Measurements from ENCODE around the gene CELF1.
A peak's percentile ranks its signal among the peaks of the same experiment; 100 is the strongest.

The CELF1 gene

DNA sequence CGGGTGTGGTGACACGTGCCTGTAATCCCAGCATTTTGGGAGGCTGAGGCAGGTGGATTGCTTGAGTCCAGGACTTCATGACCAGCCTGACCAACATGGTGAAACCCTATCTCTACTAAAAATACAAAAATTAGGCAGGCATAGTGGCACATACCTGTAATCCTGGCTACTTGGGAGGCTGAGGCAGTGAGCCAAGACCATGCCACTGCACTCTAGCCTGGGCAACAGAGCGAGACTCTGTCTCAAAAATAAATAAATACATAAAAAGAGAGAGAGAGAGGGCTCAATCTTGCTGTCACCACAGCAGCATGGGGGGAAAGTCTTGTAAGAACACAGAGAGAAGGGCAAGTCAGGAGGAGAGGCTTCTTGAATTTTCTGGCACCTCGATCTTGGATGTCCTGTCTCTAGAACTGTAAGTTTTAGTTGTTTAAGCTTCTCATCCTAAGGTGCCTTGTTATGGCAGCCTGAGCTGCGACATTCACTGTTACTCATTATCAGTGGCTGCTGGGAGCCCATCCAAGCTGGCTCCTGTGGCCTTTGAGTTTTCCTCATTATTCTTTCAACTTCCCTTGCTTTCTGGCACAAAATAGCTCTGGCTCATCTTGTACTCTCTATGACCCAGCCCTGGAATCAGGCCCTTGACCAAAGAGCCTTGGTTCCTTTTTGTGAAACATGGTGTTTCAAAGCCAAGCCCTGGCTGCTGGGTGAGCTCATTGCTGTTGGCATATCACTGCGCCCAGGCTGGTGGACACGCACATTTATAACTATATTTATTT, 118.7 kb downstream of the CELF1 start:
- Histone ChIP-seq H3K4me1 (ENCODE audit: control insufficient read depth in 1 of 2, insufficient read depth in 2 of 2, low read length in 2 of 2) (peaks cover 3 to 6% of the 10 kb centered on the region in 2 donors), H3K36me3 (ENCODE audit: control insufficient read depth in 1 of 2, insufficient read depth in 2 of 2, low read length in 2 of 2) (no peaks in the 10 kb centered on the region), H3K9ac (ENCODE audit: low read depth in 1 of 2, low read length in 2 of 2) (no peak overlapping the region), H3K9me3 (ENCODE audit: control insufficient read depth in 1 of 2, low read length in 2 of 2) (peaks cover 0 to 5% of the 10 kb centered on the region in 2 donors), H3K4me3 (ENCODE audit: low read depth in 1 of 2, low read length in 2 of 2) (no peak overlapping the region), H3K27ac (ENCODE audit: low read depth, low read length) (no peak overlapping the region), H3K27me3 (ENCODE audit: control insufficient read depth in 1 of 2, insufficient read depth in 2 of 2, low read length in 2 of 2) (no peaks in the 10 kb centered on the region)

DNA sequence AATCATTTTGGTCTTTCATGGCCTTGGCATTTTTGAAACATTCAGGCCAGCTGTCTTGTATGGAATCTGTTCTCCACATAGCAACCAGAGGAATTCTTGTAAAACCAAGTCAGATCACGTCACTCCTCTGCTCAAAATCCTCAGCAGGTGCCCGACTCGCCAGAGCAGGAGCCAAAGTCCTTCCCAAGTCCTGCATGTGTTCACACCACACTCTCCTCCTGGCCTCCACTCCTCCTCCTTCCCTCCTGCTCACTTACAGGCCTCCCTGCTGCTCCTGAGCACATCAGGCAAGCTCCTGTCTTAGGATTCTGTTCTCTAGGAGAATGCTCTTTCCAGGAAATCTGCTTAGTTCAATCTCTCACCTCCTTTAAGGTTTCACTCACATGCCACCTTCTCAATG, 119.8 kb downstream of the CELF1 start:
- H3K27me3 ChIP-seq (ENCODE audit: control insufficient read depth in 1 of 2, insufficient read depth in 2 of 2, low read length in 2 of 2), result no peaks in the 10 kb centered on the region
- H3K27ac ChIP-seq (ENCODE audit: low read depth, low read length), result no peak overlapping the region
- no peak overlapping the region for H3K9ac ChIP-seq (ENCODE audit: low read depth in 1 of 2, low read length in 2 of 2)
- peaks cover 0 to 5% of the 10 kb centered on the region in 2 donors for H3K9me3 ChIP-seq (ENCODE audit: control insufficient read depth in 1 of 2, low read length in 2 of 2)
- no peaks in the 10 kb centered on the region for H3K36me3 ChIP-seq (ENCODE audit: control insufficient read depth in 1 of 2, insufficient read depth in 2 of 2, low read length in 2 of 2)
- peaks cover 3 to 6% of the 10 kb centered on the region in 2 donors for H3K4me1 ChIP-seq (ENCODE audit: control insufficient read depth in 1 of 2, insufficient read depth in 2 of 2, low read length in 2 of 2)
- H3K4me3 ChIP-seq (ENCODE audit: low read depth in 1 of 2, low read length in 2 of 2), result no peak overlapping the region

DNA sequence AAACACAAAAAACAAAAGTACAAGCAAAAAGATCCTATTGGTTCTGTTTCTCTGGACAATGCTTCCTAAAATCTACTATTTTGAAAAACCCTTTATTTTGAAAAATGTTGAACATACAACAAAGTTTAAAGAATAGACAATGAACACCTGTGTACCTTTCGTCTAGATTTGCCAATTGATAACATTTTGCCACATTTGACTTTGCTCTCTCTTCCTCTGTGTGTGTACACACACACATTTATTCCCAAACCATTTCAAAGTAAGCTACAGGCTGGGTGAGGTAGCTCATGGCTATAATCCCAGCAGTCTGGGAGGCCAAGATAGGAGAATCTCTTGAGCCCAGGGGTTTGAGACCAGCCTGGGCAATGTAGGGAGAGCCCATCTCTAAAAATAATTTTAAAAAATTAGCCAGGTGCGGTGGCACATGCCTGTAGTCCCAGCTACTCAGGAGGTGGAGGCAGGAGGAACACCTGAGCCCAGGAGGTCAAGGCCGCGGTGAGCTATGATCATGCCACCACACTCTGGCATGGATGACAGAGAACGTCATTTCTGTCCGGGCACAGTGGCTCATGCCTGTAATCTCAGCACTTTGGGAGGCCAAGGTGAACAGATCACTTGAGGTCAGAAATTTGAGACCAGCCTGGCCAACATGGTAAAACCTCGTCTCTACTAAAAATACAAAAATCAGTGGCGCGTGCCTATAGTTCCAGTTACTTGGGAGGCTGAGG, 121.4 kb downstream of the CELF1 start:
- Histone ChIP-seq H3K27me3 (ENCODE audit: control insufficient read depth in 1 of 2, insufficient read depth in 2 of 2, low read length in 2 of 2) (no peaks in the 10 kb centered on the region), H3K4me3 (ENCODE audit: low read depth in 1 of 2, low read length in 2 of 2) (no peak overlapping the region), H3K9me3 (ENCODE audit: control insufficient read depth in 1 of 2, low read length in 2 of 2) (no peaks in the 10 kb centered on the region)

DNA sequence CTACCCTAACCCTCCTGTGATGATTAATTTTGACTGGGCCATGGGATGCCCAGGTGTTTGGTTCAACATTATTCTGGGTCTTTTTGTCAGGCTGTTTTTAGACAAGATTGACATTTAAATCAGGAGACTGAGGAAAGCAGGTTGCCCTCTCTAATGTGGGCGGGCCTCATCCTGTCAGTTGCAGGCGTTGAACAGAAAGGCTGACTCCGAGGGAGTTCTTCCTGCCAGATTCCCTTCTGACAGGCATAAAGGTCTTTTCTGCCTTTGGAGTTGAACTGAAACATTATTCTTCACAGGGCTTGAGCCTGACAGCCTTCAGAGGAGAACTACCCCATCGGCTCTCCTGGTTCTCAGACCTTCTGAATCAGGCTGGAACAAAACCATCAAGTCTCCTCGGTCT, 122.4 kb downstream of the CELF1 start:
- H3K4me3 ChIP-seq (ENCODE audit: low read depth in 1 of 2, low read length in 2 of 2), result no peak overlapping the region
- no peaks in the 10 kb centered on the region for H3K9me3 ChIP-seq (ENCODE audit: control insufficient read depth in 1 of 2, low read length in 2 of 2)
- no peak overlapping the region for H3K27ac ChIP-seq (ENCODE audit: low read depth, low read length)
- no peak overlapping the region for H3K9ac ChIP-seq (ENCODE audit: low read depth in 1 of 2, low read length in 2 of 2)
- H3K36me3 ChIP-seq (ENCODE audit: control insufficient read depth in 1 of 2, insufficient read depth in 2 of 2, low read length in 2 of 2), result no peaks in the 10 kb centered on the region
- H3K4me1 ChIP-seq (ENCODE audit: control insufficient read depth in 1 of 2, insufficient read depth in 2 of 2, low read length in 2 of 2), result peaks cover 0 to 2% of the 10 kb centered on the region in 2 donors
- no peaks in the 10 kb centered on the region for H3K27me3 ChIP-seq (ENCODE audit: control insufficient read depth in 1 of 2, insufficient read depth in 2 of 2, low read length in 2 of 2)

More for the DNA sequence above, 121.4 kb downstream of the CELF1 start:
- Histone ChIP-seq H3K4me1 (ENCODE audit: control insufficient read depth in 1 of 2, insufficient read depth in 2 of 2, low read length in 2 of 2) (no peaks in the 10 kb centered on the region), H3K27ac (ENCODE audit: low read depth, low read length) (no peak overlapping the region), H3K36me3 (ENCODE audit: control insufficient read depth in 1 of 2, insufficient read depth in 2 of 2, low read length in 2 of 2) (no peaks in the 10 kb centered on the region), H3K9ac (ENCODE audit: low read depth in 1 of 2, low read length in 2 of 2) (no peak overlapping the region)

DNA sequence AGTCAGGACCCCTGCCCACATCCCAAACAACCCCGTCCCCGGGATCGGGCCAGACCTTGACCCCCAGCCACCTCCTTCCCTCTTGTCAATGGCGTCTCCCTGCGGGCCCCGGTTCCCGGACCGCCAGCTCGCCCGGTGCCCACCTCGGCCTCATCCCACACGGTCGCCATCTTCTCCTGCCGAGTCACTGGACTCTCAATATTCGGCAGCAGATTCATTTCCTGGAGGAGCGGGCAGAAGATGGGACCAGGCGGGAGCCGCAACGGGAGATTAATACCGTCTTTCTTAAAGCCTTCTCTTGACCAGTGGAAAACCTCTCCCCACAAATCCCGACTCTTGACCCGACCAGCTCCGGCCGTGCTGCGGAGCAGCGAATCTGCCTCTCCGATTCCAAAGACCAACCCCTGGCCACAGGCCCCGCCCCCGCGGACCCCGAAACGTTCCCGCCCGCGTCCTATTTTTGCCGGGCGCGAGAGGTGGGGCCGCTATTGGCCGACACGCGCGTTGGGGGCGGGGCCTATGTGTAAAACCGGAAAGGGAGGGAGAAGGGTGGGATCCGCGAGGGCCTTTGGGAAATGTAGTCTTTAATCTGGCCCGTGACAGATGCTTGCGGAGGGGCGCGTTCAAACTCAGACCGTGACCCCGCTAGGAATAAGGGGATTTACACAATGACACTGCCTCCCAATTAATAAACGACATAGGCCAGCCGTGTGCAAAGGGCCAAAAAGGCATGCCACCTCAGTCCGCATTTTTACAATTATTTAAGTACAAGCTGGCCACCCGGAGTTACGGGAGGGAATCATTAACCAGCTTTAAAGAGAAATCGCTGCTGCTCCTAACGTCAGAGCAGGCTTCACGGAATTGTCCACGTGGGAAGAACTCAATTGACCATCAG, 126.6 kb downstream of the CELF1 start, which contains the start of gene PSMC3:
Gene PSMC3, minus strand, starts transcription at position 378 of the 895 bp plus-strand sequence. Its CDS starts 160 bp downstream, at position 218.
- Histone ChIP-seq H3K4me1 (ENCODE audit: control insufficient read depth in 1 of 2, insufficient read depth in 2 of 2, low read length in 2 of 2) (peaks cover 7 to 11% of the 10 kb centered on the region in 2 donors), H3K27ac (ENCODE audit: low read depth, low read length) (peak within 1 kb of the TSS; percentile 84), H3K4me3 (ENCODE audit: low read depth in 1 of 2, low read length in 2 of 2) (peak within 1 kb of the TSS; percentile 84 to 92), H3K27me3 (ENCODE audit: control insufficient read depth in 1 of 2, insufficient read depth in 2 of 2, low read length in 2 of 2) (no peaks in the 10 kb centered on the region), H3K9ac (ENCODE audit: low read depth in 1 of 2, low read length in 2 of 2) (peak within 1 kb of the TSS; percentile 65 to 75), H3K9me3 (ENCODE audit: control insufficient read depth in 1 of 2, low read length in 2 of 2) (no peaks in the 10 kb centered on the region), H3K36me3 (ENCODE audit: control insufficient read depth in 1 of 2, insufficient read depth in 2 of 2, low read length in 2 of 2) (peaks cover 15 to 32% of the 10 kb centered on the region in 2 donors)

DNA sequence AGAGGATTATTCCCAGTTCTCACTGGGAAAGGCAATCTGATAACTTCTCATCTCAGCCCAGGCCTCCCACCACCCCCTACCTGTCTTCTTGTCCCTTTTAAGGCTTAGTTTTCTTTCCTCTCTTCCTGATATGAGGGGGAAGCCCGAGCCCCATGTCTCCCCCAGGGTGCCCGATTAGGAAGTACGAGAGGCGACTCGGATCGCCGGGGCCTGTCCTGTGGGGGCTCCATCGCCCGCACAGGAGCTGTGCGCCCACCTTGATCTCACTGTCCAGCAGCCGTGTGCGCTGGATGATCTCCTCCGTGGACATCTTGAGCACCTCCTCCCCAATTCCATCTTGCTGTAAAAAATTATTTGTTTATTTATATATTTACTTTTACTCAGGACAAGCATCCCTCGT, 127.3 kb downstream of the CELF1 start:
- Histone ChIP-seq H3K9ac (ENCODE audit: low read depth in 1 of 2, low read length in 2 of 2) (peak overlapping the region; percentile 65 to 75), H3K27ac (ENCODE audit: low read depth, low read length) (peak overlapping the region; percentile 84), H3K4me3 (ENCODE audit: low read depth in 1 of 2, low read length in 2 of 2) (peak overlapping the region; percentile 84 to 92), H3K27me3 (ENCODE audit: control insufficient read depth in 1 of 2, insufficient read depth in 2 of 2, low read length in 2 of 2) (no peaks in the 10 kb centered on the region), H3K4me1 (ENCODE audit: control insufficient read depth in 1 of 2, insufficient read depth in 2 of 2, low read length in 2 of 2) (peaks cover 7 to 11% of the 10 kb centered on the region in 2 donors), H3K36me3 (ENCODE audit: control insufficient read depth in 1 of 2, insufficient read depth in 2 of 2, low read length in 2 of 2) (peaks cover 17 to 39% of the 10 kb centered on the region in 2 donors), H3K9me3 (ENCODE audit: control insufficient read depth in 1 of 2, low read length in 2 of 2) (no peaks in the 10 kb centered on the region)

DNA sequence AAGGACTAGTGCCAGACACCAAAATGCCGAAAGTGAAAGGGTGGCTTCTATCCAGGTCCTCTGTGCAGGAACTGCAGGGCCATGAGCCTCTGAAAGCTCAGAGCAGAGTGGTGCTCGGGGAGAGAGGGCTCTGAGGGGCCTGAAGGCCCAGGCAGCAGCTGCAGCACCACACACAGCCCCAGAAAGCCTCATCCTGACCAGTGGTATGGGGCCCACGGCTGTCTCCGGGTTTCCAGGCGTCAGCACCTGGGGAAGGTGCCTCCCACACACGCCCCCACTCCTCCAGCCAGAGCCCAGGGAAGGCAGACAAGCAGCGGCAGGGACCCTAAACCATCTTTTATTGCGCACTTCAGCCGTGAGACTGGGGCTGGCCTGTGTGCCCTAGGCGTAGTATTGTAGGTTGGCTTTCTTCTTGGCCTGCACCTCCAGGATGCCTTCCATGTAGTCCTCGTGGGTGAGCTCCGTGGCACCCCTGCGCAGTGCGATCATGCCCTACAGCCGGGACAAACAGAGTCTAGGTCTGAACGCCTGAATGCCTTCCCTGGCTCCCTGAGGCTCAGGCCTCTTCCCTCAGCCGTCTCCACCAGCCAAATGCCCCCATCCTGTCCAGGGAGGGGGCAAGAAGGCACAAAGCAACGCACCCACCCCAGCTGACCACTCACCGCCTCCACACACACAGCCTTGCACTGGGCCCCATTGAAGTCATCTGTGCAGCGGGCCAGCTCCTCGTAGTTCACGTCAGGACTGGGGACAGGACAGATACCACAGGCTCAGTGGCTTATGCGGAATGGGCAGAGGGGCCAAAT, 134.3 kb downstream of the CELF1 start:
- Histone ChIP-seq H3K9me3 (ENCODE audit: control insufficient read depth in 1 of 2, low read length in 2 of 2) (no peaks in the 10 kb centered on the region), H3K27ac (ENCODE audit: low read depth, low read length) (no peak overlapping the region), H3K4me3 (ENCODE audit: low read depth in 1 of 2, low read length in 2 of 2) (no peak overlapping the region), H3K4me1 (ENCODE audit: control insufficient read depth in 1 of 2, insufficient read depth in 2 of 2, low read length in 2 of 2) (peaks cover 7% of the 10 kb centered on the region in 2 donors), H3K9ac (ENCODE audit: low read depth in 1 of 2, low read length in 2 of 2) (no peak overlapping the region), H3K27me3 (ENCODE audit: control insufficient read depth in 1 of 2, insufficient read depth in 2 of 2, low read length in 2 of 2) (no peaks in the 10 kb centered on the region), H3K36me3 (ENCODE audit: control insufficient read depth in 1 of 2, insufficient read depth in 2 of 2, low read length in 2 of 2) (peaks cover 32 to 73% of the 10 kb centered on the region in 2 donors)

DNA sequence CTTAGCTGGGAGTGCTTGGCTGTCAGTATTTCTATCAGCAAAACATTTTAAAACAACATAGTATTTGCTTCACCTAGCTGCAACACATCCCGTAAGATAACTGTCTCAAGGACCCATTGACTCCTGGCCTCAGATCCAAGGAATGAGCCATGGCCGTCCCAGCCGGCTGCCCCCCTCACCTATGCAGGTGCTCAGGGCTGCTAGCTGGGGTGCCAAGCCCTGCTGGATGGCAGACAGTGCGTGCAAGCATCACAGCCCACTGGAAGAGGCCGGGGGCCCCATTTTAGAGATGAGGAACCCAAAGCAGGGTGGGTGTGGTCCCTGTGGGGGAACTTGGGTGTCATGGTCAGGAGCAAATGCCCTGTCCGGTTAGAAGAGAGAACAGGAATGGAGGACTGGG, 135.2 kb downstream of the CELF1 start:
- Histone ChIP-seq H3K27me3 (ENCODE audit: control insufficient read depth in 1 of 2, insufficient read depth in 2 of 2, low read length in 2 of 2) (no peaks in the 10 kb centered on the region), H3K4me1 (ENCODE audit: control insufficient read depth in 1 of 2, insufficient read depth in 2 of 2, low read length in 2 of 2) (peaks cover 7% of the 10 kb centered on the region in 2 donors), H3K36me3 (ENCODE audit: control insufficient read depth in 1 of 2, insufficient read depth in 2 of 2, low read length in 2 of 2) (peaks cover 28 to 69% of the 10 kb centered on the region in 2 donors), H3K9ac (ENCODE audit: low read depth in 1 of 2, low read length in 2 of 2) (no peak overlapping the region), H3K4me3 (ENCODE audit: low read depth in 1 of 2, low read length in 2 of 2) (no peak overlapping the region), H3K9me3 (ENCODE audit: control insufficient read depth in 1 of 2, low read length in 2 of 2) (no peaks in the 10 kb centered on the region), H3K27ac (ENCODE audit: low read depth, low read length) (no peak overlapping the region)

DNA sequence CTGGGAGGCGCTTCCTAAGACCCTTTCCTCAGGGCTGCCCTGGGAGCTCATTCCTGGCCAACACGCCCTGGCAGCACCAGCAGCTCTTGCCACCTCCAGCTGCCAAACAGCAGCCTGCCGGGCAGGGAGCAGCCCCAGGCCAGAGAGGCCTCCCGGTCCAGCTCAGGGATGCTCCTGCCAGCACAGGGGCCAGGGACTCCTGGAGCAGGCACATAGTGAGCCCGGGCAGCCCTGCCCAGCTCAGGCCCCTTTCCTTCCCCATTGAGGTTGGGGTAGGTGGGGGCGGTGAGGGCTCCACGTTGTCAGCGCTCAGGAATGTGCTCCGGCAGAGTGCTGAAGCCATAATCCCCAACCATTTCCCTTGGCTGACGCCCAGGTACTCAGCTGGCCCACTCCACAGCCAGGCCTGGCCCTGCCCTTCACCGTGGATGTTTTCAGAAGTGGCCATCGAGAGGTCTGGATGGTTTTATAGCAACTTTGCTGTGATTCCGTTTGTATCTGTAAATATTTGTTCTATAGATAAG, 136.9 kb downstream of the CELF1 start:
- Histone ChIP-seq H3K9ac (ENCODE audit: low read depth in 1 of 2, low read length in 2 of 2) (peak overlapping the region in 1 of 2 donors; percentile 18), H3K9me3 (ENCODE audit: control insufficient read depth in 1 of 2, low read length in 2 of 2) (no peaks in the 10 kb centered on the region), H3K4me3 (ENCODE audit: low read depth in 1 of 2, low read length in 2 of 2) (no peak overlapping the region), H3K4me1 (ENCODE audit: control insufficient read depth in 1 of 2, insufficient read depth in 2 of 2, low read length in 2 of 2) (peaks cover 7% of the 10 kb centered on the region in 2 donors), H3K27me3 (ENCODE audit: control insufficient read depth in 1 of 2, insufficient read depth in 2 of 2, low read length in 2 of 2) (no peaks in the 10 kb centered on the region), H3K36me3 (ENCODE audit: control insufficient read depth in 1 of 2, insufficient read depth in 2 of 2, low read length in 2 of 2) (peaks cover 23 to 58% of the 10 kb centered on the region in 2 donors), H3K27ac (ENCODE audit: low read depth, low read length) (peak overlapping the region; percentile 30)
